ENCODE measurements around the gene STK35. TPM values are rescaled to one million over a fixed set of nuclear protein-coding genes. Genes with fewer than 3 reads are reported as not detected.

STK35 gene
- total and polyA plus RNA-seq, 2 of the 8 experiments (the other 6 are each of a cell fraction or from before 2014, with no cell fraction given), result 24.9 to 45.0 TPM

- TF ChIP-seq EGR1 (IDR thresholded peaks at IDR 0.05; ENCODE audit: borderline replicate concordance, low read depth, low read length) (no peak), POU5F1 (IDR thresholded peaks at IDR 0.05; ENCODE audit: low read depth, low read length) (no peak), MAFK (IDR thresholded peaks at IDR 0.05; ENCODE audit: low read depth, low read length) (no peak), CHD2 (IDR thresholded peaks at IDR 0.05; ENCODE audit: low read length) (no peak), CTCF (IDR thresholded peaks at IDR 0.05; ENCODE audit: control extremely low read depth in 1 of 3, insufficient read depth in 1 of 3, low read depth in 1 of 3, low read length in 3 of 3) (no peak), EZH2 (IDR thresholded peaks at IDR 0.05; ENCODE audit: low read depth, low read length, severe bottlenecking) (no peak)
Observed at GRCh38 chr20:2080532-2081224, 20.9 kb upstream of the STK35 start (continued).
